Adrenal gland (tissue), 5 donors: Measurements from ENCODE around the gene PRKAR2A.

Experiments used
- CTCF ChIP-seq, 6 experiments: fragments of 450-650 bp in 4 of 6; fragments of 200-600 bp in 2 of 6; sonication (generic) in 1 of 6; IDR thresholded peaks; 1 replicate in 5 of 6; 2 replicates in 1 of 6; pipeline versions ENCODE4 v1.5.1 to v1.8.0; 2016 to 2021; ENCODE audit warnings: antibody characterized with exemption in 6 of 6, mild to moderate bottlenecking in 2 of 6, moderate library complexity in 1 of 6
- POLR2A ChIP-seq, 2 donors: fragments of 450-650 bp; IDR thresholded peaks; one replicate each; pipeline ENCODE4 v1.6.1; 2017; ENCODE audit warnings: antibody characterized with exemption in 2 of 2, mild to moderate bottlenecking in 2 of 2, moderate library complexity in 1 of 2
- donor health status: DM: no; HTN: no; CAD: no.

GRCh38 chr3:48739955-48740823 is 107.5 kb downstream of the PRKAR2A start:
- TF ChIP-seq CTCF (IDR thresholded peaks at IDR 0.05), result peak; percentile 73 to 96 (median 92)
- TF ChIP-seq POLR2A (IDR thresholded peaks at IDR 0.05), result no peak
